HL-60 (cell line): Measurements from ENCODE around the gene ESR2.

Experiments used
- CTCF ChIP-seq: IDR thresholded peaks from one replicate; pipeline ENCODE4 v1.5.1; 2011; ENCODE audit warnings: low read length, control low read depth, inconsistent platforms; ENCODE audit not compliant: insufficient read depth
- REST ChIP-seq: IDR thresholded peaks from 2 replicates; pipeline ENCODE4 v1.6.1; 2012; ENCODE audit warnings: low read depth; ENCODE audit not compliant: insufficient replicate concordance

GRCh38 chr14:64249363-64249762 is 44.8 kb downstream of the ESR2 start:
- no peak for TF ChIP-seq CTCF
- no peak for TF ChIP-seq REST
